ENCODE data around the gene SURF1.

The SURF1 gene

DNA sequence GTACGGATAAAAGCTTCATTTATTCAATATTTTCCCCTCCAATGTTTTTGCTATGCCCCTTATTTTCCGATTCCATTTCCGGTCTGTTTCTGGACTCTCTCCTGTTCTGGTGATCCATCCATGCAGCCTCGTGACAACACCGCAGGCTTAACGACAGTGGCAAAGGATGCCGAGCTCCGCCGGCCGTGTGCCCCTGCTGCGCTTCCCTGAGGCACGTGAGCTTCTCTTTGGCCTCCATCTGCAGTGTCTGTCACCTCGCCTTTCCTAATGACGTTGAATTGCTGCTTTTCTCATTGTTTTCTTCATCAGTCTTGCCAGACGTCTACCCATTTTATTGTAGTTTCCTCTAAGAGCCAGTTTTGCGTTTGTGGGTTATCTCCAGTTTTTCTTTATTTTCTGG lies 49.0 kb downstream of the SURF1 start:
- DNase-seq (ENCODE audit: extremely low read depth, low read depth) = no peak
- TF ChIP-seq, protein P1, sequence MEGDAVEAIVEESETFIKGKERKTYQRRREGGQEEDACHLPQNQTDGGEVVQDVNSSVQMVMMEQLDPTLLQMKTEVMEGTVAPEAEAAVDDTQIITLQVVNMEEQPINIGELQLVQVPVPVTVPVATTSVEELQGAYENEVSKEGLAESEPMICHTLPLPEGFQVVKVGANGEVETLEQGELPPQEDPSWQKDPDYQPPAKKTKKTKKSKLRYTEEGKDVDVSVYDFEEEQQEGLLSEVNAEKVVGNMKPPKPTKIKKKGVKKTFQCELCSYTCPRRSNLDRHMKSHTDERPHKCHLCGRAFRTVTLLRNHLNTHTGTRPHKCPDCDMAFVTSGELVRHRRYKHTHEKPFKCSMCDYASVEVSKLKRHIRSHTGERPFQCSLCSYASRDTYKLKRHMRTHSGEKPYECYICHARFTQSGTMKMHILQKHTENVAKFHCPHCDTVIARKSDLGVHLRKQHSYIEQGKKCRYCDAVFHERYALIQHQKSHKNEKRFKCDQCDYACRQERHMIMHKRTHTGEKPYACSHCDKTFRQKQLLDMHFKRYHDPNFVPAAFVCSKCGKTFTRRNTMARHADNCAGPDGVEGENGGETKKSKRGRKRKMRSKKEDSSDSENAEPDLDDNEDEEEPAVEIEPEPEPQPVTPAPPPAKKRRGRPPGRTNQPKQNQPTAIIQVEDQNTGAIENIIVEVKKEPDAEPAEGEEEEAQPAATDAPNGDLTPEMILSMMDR (IDR thresholded peaks at IDR 0.05; ENCODE audit: low read depth, low read length) = no peak

GRCh38 chr9:133306242-133307204 lies 49.8 kb downstream of the SURF1 start:
- DNase-seq (ENCODE audit: extremely low read depth, low read depth) = no peak
- TF ChIP-seq, protein P1 (IDR thresholded peaks at IDR 0.05; ENCODE audit: low read depth, low read length) = no peak

DNA sequence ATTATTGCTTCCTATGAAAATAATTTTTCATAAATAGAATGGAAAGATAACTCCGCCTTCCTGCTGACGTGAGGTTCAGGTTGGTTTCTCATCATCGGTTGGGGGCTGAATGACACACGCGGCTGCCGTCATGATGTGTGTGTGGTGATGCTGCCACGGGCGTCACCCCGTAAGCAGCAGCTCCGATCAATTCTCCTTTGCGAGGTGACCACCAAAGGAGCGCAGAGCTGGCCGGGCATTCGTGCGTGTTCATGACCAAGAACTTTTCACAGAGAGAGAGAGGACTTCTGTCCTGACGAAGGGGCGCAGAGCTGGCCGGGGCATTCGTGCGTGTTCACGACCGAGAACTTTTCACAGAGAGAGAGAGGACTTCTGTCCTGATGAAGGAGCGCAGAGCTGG lies 50.6 kb downstream of the SURF1 start:
- no peak for DNase-seq (ENCODE audit: extremely low read depth, low read depth)
- TF ChIP-seq, protein P1 (IDR thresholded peaks at IDR 0.05; ENCODE audit: low read depth, low read length) = no peak

DNA sequence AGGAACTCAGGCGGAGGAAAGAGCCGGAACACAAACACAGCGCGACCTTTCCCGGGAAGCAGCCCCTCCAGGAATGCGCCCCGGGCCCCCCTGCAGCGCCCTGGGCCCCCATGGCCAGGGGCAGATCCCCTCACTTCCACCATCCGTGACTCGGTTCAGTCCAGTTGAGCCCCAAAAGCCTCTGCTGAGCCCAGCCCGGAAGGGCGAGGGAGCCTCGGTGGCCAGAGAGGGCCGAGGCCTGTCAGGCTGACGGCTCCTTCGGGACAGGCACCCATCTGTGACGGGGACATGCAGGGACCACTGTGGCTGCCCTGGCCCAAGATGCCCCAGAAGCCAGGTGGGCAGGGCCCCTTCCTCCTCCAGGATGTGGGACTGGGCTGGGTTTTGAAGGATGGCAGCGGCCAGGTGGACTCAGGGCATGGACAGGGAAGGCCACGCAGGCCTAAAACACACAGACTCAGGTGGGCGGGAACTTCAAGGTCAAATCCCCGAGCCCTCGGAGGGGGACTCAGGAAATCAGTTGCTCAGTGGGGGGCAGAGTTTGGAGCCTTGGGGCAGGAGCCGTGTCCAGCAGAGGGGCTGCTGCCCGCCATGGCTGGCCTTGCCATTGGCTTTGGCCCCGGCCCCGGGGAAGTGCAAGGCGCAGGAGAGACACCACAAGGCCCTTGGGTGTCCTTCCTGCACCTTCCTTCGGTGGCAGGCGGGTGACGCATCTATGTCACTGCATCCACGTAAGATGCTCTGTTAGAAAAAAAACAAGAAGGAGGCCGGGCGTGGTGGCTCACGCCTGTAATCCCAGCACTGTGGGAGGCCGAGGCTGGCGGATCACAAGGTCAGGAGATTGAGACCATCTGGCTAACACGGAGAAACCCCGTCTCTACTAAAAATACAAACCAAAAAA lies 51.6 kb downstream of the SURF1 start:
- TF ChIP-seq, protein P1 (IDR thresholded peaks at IDR 0.05; ENCODE audit: low read depth, low read length) = no peak
- no peak for DNase-seq (ENCODE audit: extremely low read depth, low read depth)

GRCh38 chr9:133304158-133304470 lies 52.2 kb downstream of the SURF1 start:
- TF ChIP-seq, protein P1 (IDR thresholded peaks at IDR 0.05; ENCODE audit: low read depth, low read length) = no peak

DNA sequence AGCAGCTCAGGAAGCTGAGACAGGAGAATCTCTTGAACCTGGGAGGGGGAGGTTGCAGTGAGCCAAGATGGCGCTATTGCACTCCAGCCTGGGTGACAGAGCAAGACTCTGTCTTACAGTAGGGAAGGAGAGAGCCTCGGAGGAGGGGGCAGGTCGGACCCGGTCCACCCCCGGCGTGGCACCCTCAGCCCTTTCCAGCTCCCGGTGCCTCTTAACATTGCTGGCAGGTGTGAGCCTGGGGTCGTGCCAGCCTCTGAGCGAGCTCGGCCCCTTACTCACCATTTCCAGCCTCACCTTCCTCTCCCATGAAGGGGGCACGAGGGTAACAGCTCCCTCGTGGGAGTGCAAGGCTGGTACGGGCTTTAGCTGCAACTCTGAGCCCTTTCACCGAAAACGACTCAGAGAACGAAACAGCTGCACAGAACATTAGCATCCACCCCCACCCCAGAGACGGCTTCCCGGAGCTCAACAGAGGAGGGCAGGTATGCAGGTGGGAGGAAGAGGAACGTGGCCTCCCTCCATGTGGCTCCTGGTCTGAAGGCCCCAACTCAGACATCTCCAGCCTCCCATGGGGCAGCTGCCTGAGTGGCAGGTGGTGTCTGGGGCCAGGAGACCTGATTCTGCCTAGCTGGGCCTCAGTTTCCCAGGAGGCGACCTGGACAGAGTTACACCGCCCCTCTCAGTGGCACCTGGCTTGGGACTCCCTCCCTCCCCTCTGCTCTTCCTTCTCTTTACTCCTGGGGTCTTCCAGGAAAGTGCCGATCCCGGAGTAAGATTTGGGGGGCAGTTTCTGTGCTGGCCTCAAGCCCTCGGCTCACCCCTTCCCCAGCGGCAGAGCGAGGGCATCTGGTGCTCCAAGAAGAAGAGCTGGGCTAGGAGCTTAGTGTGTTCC lies 52.8 kb downstream of the SURF1 start:
- DNase-seq (ENCODE audit: extremely low read depth, low read depth) = no peak
- TF ChIP-seq, protein P1 (IDR thresholded peaks at IDR 0.05; ENCODE audit: low read depth, low read length) = no peak

More at GRCh38 chr9:133304158-133304470, 52.2 kb downstream of the SURF1 start:
- DNase-seq (ENCODE audit: extremely low read depth, low read depth) = no peak
